LNCaP clone FGC (cell line): ENCODE data around the gene ANP32B.
"Not testable (repeated sequence)": the region's sequence is repeated elsewhere in the genome, so short reads cannot be mapped to it uniquely, and the experiment has no call there.

Experiments used
- DNase-seq: peaks from one replicate; pipeline ENCODE4 v3.0.0-alpha.2; 2011; ENCODE audit warnings: low read depth
- H3K4me3 ChIP-seq: 2 replicates; pipeline ENCODE4 v1.5.1; 2011; ENCODE audit warnings: mild to moderate bottlenecking, low read depth, low read length, control low read depth
- TF ChIP-seq, protein P1 (sequence below): IDR thresholded peaks from 2 replicates; pipeline ENCODE4 v1.5.1; 2012; ENCODE audit warnings: mild to moderate bottlenecking; ENCODE audit not compliant: control insufficient read depth, insufficient read depth; ENCODE audit errors: extremely low read depth

ANP32B gene

DNA sequence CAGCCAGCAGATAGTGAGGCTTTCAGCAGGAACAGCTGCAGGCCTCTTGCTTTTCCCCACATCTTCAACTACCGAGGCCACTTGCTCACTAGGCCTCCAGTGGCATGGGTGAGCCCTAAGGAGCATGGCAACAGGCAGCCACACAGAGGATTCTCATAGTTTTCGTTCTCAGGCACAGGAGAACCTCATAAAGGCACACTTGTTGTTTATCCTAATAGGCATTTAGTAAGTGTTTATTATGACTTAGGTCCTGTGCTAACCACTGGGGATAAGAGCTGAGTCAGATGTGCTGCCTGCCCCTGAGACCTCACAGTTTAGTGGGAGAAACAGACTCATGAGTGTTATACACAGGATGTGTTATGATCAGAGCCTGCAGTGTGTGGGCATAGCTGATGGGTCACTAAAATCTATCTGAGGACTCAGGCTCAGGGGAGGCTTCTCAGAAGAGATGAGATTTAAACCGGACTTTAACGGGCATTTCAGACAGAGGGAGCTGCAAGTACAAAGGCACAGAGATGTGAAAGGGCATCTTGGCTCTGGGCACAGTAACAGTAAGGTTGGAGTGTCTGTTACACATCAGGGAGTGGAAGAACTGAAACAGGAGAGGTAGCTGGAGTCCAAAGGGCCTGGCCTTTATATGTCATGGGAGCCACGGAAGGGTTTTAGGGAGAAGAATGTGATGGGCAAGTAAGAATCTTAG lies 24.2 kb upstream of the ANP32B start:
- TF ChIP-seq, protein P1, sequence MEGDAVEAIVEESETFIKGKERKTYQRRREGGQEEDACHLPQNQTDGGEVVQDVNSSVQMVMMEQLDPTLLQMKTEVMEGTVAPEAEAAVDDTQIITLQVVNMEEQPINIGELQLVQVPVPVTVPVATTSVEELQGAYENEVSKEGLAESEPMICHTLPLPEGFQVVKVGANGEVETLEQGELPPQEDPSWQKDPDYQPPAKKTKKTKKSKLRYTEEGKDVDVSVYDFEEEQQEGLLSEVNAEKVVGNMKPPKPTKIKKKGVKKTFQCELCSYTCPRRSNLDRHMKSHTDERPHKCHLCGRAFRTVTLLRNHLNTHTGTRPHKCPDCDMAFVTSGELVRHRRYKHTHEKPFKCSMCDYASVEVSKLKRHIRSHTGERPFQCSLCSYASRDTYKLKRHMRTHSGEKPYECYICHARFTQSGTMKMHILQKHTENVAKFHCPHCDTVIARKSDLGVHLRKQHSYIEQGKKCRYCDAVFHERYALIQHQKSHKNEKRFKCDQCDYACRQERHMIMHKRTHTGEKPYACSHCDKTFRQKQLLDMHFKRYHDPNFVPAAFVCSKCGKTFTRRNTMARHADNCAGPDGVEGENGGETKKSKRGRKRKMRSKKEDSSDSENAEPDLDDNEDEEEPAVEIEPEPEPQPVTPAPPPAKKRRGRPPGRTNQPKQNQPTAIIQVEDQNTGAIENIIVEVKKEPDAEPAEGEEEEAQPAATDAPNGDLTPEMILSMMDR, result no peak
- H3K4me3 ChIP-seq, result no peak overlapping the region
- no peak for DNase-seq

DNA sequence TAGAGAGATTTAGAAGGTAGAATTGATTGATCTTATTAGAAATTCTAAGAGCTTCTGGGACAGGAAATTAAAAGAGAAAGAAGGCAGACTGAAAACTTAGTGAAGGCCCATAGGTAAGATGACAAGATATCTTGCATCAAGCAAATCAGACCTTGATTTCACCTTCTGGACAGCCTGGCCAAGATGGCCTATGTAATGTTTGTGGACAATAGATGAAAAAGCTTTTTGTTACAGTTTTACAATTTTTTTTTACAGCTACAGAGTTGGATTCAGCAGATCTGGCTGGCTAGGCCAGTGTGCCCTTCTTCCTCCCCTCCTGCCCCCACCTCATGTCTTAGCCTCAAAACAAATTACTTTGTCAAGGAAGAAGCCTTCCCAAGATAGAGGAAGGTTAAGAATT lies 23.6 kb upstream of the ANP32B start:
- no peak for DNase-seq
- TF ChIP-seq, protein P1, result no peak
- no peak overlapping the region for H3K4me3 ChIP-seq

DNA sequence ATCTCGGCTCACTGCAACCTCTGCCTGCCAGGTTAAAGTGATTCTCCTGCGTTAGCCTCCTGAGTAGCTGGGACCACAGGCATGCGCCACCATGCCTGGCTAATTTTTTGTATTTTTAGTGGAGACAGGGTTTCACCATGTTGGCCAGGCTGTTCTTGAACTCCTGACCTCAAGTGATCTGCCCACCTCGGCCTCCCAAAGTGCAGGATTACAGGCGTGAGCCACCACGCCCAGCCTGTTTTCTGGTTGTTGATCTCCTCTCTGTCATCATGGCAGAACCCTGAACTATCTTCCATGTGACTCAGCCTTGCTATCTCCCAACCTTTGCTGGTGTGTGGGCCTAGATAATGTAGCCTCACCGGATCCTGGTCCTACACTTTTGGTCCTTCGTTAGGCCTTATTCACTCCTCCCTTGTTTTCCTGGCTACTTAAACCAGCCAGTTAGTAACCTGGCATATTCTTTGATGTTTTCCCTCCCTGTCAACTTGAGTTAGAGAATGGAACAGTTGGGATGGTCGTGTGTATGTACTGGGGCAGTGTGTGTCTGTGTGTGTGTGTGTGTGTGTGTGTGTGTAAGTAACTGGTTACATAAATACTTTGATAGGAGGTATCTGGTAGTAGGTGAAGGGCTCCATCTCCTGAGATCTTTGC lies 22.3 kb upstream of the ANP32B start:
- H3K4me3 ChIP-seq, DNase-seq: not testable (repeated sequence)

DNA sequence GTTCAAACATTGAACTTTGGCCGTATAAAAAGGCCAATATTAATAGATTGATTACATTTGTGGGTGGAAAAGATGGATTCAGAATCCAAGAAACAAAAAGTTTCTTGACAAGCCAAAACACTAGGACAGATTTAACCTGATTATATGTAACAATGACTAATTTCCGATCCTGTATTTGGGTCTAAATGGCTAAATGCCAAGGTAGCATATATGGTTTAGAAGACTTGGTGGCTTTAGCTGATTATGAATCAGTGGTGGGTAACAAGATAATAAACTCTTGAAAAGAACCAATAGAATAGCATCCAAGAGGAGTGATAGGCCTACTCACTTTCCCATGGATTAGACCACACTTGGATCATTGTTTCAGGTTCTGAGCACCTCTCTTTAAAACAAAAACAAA lies 21.8 kb upstream of the ANP32B start:
- TF ChIP-seq, protein P1, result no peak
- no peak for DNase-seq
- H3K4me3 ChIP-seq, result no peak overlapping the region

DNA sequence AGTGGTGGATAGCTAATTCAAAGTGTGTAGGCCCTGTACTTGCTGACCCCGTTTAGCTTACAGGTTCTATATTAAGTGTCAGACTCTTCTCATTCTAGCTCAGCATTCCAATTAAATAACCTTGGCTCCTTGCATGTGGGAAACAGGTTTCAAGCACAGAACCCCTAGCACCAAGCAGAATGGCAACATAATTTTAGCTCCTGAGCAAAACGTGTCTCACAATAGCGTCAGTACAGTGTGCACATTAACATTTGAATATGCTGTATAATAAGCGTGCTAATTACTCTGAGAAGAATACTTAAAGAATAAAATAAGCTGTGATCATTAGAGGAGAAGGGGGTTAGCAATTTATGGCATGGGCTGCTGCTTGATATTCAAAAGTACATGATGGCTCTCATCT lies 21.0 kb upstream of the ANP32B start:
- TF ChIP-seq, protein P1, result no peak
- no peak for DNase-seq
- H3K4me3 ChIP-seq, result no peak overlapping the region

DNA sequence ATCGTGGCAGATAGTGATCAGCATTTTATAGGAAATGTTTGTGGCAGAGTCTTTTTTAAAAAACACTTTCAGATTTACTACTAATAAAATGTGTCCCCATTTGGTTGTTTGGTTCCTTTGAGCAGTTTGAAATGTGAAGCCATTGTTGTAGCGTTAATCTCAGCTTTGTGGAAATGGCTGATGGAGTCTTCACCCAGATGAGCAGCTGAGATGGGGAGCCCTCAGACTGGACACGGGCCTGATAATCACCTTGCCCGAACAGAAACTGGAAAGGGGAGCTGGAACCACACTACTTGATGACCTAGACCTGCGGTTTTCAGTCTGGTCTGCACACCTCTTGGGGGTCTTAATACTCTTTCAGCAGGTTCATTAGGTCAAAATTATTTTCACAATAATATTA lies 20.6 kb upstream of the ANP32B start:
- TF ChIP-seq, protein P1, result no peak
- DNase-seq, result no peak
- H3K4me3 ChIP-seq, result no peak overlapping the region

DNA sequence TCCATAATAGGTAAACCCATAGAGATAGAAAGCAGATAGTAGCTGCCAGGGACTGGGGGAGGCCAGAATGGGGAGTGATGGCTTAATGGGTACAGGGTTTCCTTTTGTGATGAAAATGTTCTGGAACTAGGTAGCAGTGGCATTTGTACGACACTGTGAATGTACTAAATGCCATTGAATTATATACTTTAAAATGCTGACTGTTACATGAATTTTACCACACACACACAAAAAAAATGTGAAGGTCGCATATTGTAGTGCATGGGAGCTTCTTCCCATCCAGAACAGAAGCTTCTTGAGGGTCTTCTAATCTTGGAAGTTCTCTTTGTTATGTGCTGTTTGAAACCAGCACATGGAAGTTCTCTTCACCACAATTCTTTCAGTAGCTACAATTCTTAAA lies 19.9 kb upstream of the ANP32B start:
- DNase-seq, result no peak
- H3K4me3 ChIP-seq, result no peak overlapping the region
- TF ChIP-seq, protein P1, result no peak
